Measurements from ENCODE around the gene METTL5. TPM values are rescaled to one million over a fixed set of nuclear protein-coding genes. Genes with fewer than 3 reads are reported as not detected.

METTL5 gene
- total RNA-seq, 1 experiment from 2014 or later = 94.7 TPM

DNA sequence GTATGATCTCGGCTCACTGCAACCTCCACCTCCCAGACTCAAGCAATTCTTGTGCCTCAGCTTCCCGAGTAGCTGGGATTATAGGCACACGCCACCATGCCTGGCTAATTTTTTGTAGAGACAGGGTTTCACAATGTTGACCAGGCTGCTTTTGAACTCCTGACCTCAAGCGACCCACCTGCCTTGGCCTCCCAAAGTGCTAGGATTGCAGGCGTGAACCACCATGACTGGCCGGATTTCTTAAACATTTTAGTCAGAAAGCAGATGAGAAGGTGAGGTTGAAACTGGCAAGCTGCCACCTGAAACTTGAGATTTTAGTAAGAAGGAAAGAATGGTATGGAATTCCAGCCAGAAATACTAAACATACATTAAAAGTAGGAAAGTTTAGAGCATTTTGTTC, 59.2 kb downstream of the METTL5 start:
- no peaks in the 10 kb centered on the region for H4K20me1 ChIP-seq (ENCODE audit: control insufficient read depth, insufficient read depth, insufficient read length)
- H3K18ac ChIP-seq (ENCODE audit: insufficient read length, low read depth, low read length) = no peak overlapping the region
- DNase-seq = no peak
- peaks cover 4 to 7% of the 10 kb centered on the region in 2 experiments; a peak in 3 of 4 replicates for H3K4me1 Mint-ChIP-seq
- no peak overlapping the region for H2AFZ ChIP-seq (ENCODE audit: low read length)
- TF ChIP-seq CTCF (conservative IDR thresholded peaks at IDR 0.05) = no peak
- no peak overlapping the region for H3K14ac ChIP-seq (ENCODE audit: insufficient read depth, low read length)
- H3T11ph ChIP-seq (ENCODE audit: low read length) = no peak overlapping the region
- no peak overlapping the region for H4K91ac ChIP-seq (ENCODE audit: insufficient read length, low read depth, low read length)
- H2BK12ac ChIP-seq (ENCODE audit: insufficient read length, low read depth, low read length) = no peak overlapping the region
- H3K27ac ChIP-seq (ENCODE audit: insufficient read length, low read depth, low read length) = no peak overlapping the region
- H3K27me3 ChIP-seq (ENCODE audit: insufficient read depth, low read length) = no peaks in the 10 kb centered on the region
- no peak overlapping the region for H2BK120ac ChIP-seq (ENCODE audit: low read depth, low read length, poor library complexity, severe bottlenecking)
- H3K9ac ChIP-seq (ENCODE audit: extremely low read depth, insufficient read length, low read length) = no peak overlapping the region
- no peak overlapping the region for H3K23ac ChIP-seq (ENCODE audit: insufficient read length, low read depth, low read length)
- no peak overlapping the region for H3K27ac Mint-ChIP-seq
- no peak overlapping the region for H4K8ac ChIP-seq (replicated peaks; ENCODE audit: insufficient read length, low read depth, low read length)
- H3K36me3 Mint-ChIP-seq (ENCODE audit: insufficient read depth in 1 of 3, low read depth in 3 of 3) = peaks cover 8 to 14% (median 10%) of the 10 kb centered on the region in 3 experiments; a peak in 4 of 7 replicates
- H2BK15ac ChIP-seq (ENCODE audit: low read depth, low read length) = no peak overlapping the region
- H3K56ac ChIP-seq (ENCODE audit: insufficient read length, low read depth, low read length) = no peak overlapping the region
- H3K23me2 ChIP-seq (ENCODE audit: insufficient read length, low read depth, low read length, poor library complexity, severe bottlenecking) = no peaks in the 10 kb centered on the region
- H4K5ac ChIP-seq (ENCODE audit: insufficient read length, low read depth, low read length) = no peak overlapping the region
- H3K4me3 Mint-ChIP-seq = no peak overlapping the region
- no peak overlapping the region for H3K4ac ChIP-seq (ENCODE audit: low read depth, low read length)
- H3K4me1 ChIP-seq (ENCODE audit: insufficient read depth, low read length) = no peaks in the 10 kb centered on the region
- no peaks in the 10 kb centered on the region for H3K79me2 ChIP-seq (ENCODE audit: insufficient read depth, low read length)
- no CpG with 5 or more reads among the region's 6 CpGs for WGBS (ENCODE audit: extremely low coverage, insufficient read length, low lambda C conversion rate)
- no peaks in the 10 kb centered on the region for H3K27me3 Mint-ChIP-seq (ENCODE audit: low read depth)
- H3K79me1 ChIP-seq (ENCODE audit: insufficient read depth, low read depth, low read length, poor library complexity, severe bottlenecking) = no peaks in the 10 kb centered on the region
- no peaks in the 10 kb centered on the region for H3K9me3 ChIP-seq (ENCODE audit: control insufficient read depth, low read depth, low read length)
- no peak overlapping the region for H3K4me2 ChIP-seq (ENCODE audit: insufficient read depth, insufficient read length, low read length)
- no peak overlapping the region for H2AK5ac ChIP-seq (ENCODE audit: insufficient read length, low read length)
- H2BK5ac ChIP-seq (ENCODE audit: insufficient read length, low read length) = no peak overlapping the region
- H3K9me3 Mint-ChIP-seq = peaks cover 0 to 2% of the 10 kb centered on the region in 2 experiments; a peak in 2 of 5 replicates
- H2BK20ac ChIP-seq (ENCODE audit: low read depth, low read length, poor library complexity, severe bottlenecking) = no peak overlapping the region

Data from H9 (cell line).